Choroid plexus epithelial cell (primary cell): ENCODE measurements around the gene TMEM255B.
A peak's percentile ranks its signal among the peaks of the same experiment; 100 is the strongest.
"Not testable (repeated sequence)": the region's sequence is repeated elsewhere in the genome, so short reads cannot be mapped to it uniquely, and the experiment has no call there.

Experiments used
- DNase-seq: peaks from one replicate; pipeline ENCODE4 v3.0.0-alpha.2; 2010; ENCODE audit warnings: low read depth
- H3K4me3 ChIP-seq: 2 replicates; pipeline ENCODE4 v1.5.1; 2011; ENCODE audit warnings: low read depth, mild to moderate bottlenecking, control low read depth, low read length, moderate library complexity
- TF ChIP-seq, protein P1 (sequence below): conservative IDR thresholded peaks from 2 replicates; pipeline ENCODE4 v1.5.1; 2011; ENCODE audit warnings: low read depth, mild to moderate bottlenecking, control low read depth, inconsistent platforms, low read length, moderate library complexity

Gene TMEM255B

DNA sequence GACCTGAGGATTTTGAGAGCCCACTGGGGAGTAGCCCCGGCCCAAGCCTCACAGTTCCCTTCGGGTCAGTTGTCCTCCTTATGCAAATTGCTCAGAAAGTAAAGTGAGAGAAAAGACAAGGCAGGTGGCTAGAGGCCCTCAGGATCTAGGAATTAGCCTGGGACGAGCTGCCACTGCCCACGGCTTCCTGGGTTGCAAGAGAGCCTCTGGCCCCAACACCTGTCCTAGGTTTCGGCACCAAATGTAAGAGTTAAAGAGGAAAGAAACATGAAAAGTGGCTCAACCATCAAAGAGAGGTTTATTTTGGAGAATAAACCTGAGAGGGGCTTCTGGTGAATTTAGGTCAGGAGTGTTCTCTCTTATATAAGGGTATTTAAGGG is 25.6 kb downstream of the TMEM255B start:
- no peak for DNase-seq
- no peak overlapping the region for H3K4me3 ChIP-seq
- TF ChIP-seq, protein P1, sequence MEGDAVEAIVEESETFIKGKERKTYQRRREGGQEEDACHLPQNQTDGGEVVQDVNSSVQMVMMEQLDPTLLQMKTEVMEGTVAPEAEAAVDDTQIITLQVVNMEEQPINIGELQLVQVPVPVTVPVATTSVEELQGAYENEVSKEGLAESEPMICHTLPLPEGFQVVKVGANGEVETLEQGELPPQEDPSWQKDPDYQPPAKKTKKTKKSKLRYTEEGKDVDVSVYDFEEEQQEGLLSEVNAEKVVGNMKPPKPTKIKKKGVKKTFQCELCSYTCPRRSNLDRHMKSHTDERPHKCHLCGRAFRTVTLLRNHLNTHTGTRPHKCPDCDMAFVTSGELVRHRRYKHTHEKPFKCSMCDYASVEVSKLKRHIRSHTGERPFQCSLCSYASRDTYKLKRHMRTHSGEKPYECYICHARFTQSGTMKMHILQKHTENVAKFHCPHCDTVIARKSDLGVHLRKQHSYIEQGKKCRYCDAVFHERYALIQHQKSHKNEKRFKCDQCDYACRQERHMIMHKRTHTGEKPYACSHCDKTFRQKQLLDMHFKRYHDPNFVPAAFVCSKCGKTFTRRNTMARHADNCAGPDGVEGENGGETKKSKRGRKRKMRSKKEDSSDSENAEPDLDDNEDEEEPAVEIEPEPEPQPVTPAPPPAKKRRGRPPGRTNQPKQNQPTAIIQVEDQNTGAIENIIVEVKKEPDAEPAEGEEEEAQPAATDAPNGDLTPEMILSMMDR, result no peak

DNA sequence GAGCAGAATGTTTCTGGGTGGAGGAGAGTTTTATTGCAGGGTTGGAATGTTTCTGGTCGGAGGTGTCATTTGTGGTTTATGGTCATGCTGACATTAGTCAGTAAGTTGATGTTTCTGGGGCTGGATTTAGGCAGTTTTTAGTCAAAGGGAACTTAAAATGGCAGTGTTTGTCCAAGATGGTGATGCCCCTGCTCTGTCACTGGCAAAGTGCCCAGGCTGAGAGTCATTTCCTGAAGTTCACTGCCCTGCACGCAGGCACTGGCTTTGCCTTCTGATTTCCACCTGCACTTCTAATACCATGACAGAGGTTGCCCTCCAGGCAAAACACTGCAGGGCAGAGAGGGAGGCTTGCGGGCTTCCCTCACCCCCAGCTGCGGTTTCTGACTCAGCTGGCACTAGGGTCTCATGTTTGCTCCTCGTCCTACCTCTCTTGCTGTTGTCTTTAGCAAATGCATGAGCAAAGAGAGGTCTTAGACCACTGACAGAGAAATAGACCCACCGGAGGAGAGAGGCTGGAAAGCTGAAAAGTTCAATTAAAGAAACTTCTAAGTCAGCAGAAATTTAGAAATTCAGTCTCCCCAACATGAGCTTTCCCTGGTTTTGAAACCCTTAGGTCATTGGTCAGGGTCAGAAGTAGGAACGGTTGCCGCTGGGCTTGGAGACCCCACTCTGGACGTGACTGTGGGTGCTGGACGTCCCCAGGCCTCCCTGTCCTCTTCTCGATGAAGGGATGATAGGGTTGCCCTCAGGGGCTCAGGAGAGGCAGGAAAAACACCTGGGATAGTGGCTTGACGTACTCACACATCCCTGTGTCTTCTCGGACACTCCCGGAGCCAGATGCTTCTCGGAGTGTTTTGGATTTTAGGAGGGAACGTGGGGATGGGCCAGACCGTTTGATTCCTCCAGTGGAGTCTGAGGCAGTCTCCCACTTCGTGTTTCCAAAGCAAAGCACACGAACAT is 26.3 kb downstream of the TMEM255B start:
- TF ChIP-seq, protein P1, result no peak
- no peak overlapping the region for H3K4me3 ChIP-seq
- peak; percentile 53 for DNase-seq

DNA sequence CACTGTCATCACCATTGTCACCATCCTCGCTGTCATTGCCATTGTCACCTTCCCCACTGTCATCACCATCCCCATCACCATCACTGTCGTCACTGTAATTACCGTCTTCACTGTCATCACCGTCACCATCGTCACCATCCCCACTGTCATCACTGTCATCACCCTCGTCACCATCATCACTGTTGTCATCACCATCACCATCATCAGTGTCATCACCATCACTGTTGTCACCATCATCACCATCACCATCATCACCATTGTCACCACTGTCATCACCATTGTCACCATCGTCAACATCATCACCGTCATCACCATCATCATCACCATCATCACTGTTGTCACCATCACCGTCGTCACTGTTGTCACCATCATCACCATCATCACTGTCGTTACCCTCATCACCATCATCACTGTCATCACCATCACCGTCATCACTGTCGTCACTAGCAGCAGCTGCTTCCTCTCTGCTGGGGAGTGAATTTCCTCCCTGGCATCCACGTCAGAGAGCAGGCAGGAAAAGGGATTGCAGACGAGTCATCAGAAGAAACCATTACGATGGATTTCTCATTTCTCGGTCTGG is 27.3 kb downstream of the TMEM255B start:
- TF ChIP-seq, protein P1, result no peak
- peak; percentile 29 for DNase-seq
- no peak overlapping the region for H3K4me3 ChIP-seq

DNA sequence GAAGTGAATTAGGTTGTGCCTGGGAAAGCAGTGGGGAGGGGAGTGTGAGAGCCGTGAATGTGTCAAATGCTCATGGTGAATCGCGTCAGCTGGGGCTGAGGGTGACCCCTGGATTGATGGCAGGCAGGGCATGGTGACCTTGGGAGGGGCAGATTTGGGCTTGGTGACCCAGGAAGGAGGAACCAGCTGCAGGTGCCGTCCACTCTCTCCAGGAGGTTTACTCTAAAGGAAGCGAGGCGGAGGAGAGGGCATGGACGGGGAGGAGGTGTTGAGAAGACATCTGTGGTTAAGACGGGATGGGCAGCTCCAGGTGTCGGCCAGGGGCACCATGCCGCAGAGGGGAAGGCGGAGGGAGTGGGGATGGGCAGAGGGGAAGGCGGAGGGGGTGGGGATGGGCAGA is 28.7 kb downstream of the TMEM255B start:
- TF ChIP-seq, protein P1, result no peak
- DNase-seq, result no peak
- H3K4me3 ChIP-seq, result no peak overlapping the region

- DNase-seq, result no peak
- no peak overlapping the region for H3K4me3 ChIP-seq
- TF ChIP-seq, protein P1, result no peak
Measured at GRCh38 chr13:113788413-113789135, 29.5 kb downstream of the TMEM255B start.

DNA sequence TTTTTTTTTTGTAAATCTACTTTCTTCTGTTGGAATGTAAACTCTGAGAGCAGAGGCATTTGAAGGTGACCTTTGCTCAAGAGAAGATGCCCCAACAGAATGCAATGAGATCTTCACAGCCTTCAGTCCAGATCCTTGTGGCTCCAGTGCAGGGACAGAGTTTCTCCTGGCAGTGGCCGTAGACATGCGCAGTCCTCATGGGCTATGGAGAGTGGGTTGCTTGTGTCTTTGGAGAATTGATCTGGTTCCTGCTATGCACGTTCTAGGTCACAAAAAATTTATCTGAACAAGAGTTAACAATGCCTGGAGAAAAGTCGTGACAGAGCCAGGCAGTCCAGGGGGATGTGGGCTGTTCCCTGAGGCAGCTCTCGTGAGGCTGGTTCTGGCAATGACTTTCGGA is 30.1 kb downstream of the TMEM255B start:
- TF ChIP-seq, protein P1, result no peak
- H3K4me3 ChIP-seq, result no peak overlapping the region
- DNase-seq, result no peak

- not testable (repeated sequence) for DNase-seq
Measured at GRCh38 chr13:113789931-113790330, 30.9 kb downstream of the TMEM255B start.

More at GRCh38 chr13:113789931-113790330, 30.9 kb downstream of the TMEM255B start:
- H3K4me3 ChIP-seq, result not testable (repeated sequence)
